Esophagus squamous epithelium (tissue), 4 donors: ENCODE data around the gene SLC16A12.

ENCODE experiments used
- CTCF ChIP-seq, 6 experiments: fragments of 450-650 bp in 4 of 6; fragments of 200-600 bp in 2 of 6; sonication (generic) in 2 of 6; IDR thresholded peaks; one replicate each; pipeline ENCODE4 v1.5.1; 2016 to 2019; ENCODE audit warnings: antibody characterized with exemption in 6 of 6, mild to moderate bottlenecking in 4 of 6, moderate library complexity in 4 of 6
- POLR2A ChIP-seq, 4 donors: fragments of 450-650 bp; IDR thresholded peaks; one replicate each; pipeline ENCODE4 v1.6.1; 2017; ENCODE audit warnings: antibody characterized with exemption in 4 of 4, mild to moderate bottlenecking in 4 of 4, moderate library complexity in 3 of 4

- TF ChIP-seq POLR2A (IDR thresholded peaks at IDR 0.05) (no peak), CTCF (IDR thresholded peaks at IDR 0.05) (no peak)
Measured at GRCh38 chr10:89382757-89383156, 152.6 kb downstream of the SLC16A12 start.
